PFSK-1 (cell line): ENCODE data around the gene ETNK1.

Experiments used
- FOXP2 ChIP-seq: optimal IDR thresholded peaks from 2 replicates; pipeline ENCODE3; 2011; ENCODE audit warnings: borderline replicate concordance, control low read depth, inconsistent platforms; ENCODE audit not compliant: insufficient read depth; ENCODE audit errors: extremely low read length, extremely low read depth
- POLR2AphosphoS5 ChIP-seq: IDR thresholded peaks from 2 replicates; pipeline ENCODE4 v1.6.1; 2012; ENCODE audit warnings: low read depth, mild to moderate bottlenecking, control low read depth, low read length, moderate library complexity
- SIN3A ChIP-seq: IDR thresholded peaks from 2 replicates; pipeline ENCODE4 v1.6.1; 2012; ENCODE audit warnings: mild to moderate bottlenecking, low read length, moderate library complexity, borderline replicate concordance; ENCODE audit not compliant: insufficient read depth
- TAF1 ChIP-seq: IDR thresholded peaks from 2 replicates; pipeline ENCODE4 v1.6.1; 2012; ENCODE audit warnings: low read length, control low read depth, borderline replicate concordance; ENCODE audit not compliant: insufficient read depth
- TF ChIP-seq, protein P1 (sequence below), 2 experiments: IDR thresholded peaks; 2 replicates each; pipeline versions ENCODE4 v1.6.1 to v1.8.0; 2011 to 2012; ENCODE audit warnings: low read depth in 2 of 2, low read length in 2 of 2, control low read depth in 1 of 2, inconsistent platforms in 1 of 2, mild to moderate bottlenecking in 1 of 2, moderate library complexity in 1 of 2; ENCODE audit not compliant: insufficient read depth in 1 of 2

ETNK1 gene

GRCh38 chr12:22656831-22657230, 31.9 kb downstream of the ETNK1 start:
- TF ChIP-seq, protein P1, sequence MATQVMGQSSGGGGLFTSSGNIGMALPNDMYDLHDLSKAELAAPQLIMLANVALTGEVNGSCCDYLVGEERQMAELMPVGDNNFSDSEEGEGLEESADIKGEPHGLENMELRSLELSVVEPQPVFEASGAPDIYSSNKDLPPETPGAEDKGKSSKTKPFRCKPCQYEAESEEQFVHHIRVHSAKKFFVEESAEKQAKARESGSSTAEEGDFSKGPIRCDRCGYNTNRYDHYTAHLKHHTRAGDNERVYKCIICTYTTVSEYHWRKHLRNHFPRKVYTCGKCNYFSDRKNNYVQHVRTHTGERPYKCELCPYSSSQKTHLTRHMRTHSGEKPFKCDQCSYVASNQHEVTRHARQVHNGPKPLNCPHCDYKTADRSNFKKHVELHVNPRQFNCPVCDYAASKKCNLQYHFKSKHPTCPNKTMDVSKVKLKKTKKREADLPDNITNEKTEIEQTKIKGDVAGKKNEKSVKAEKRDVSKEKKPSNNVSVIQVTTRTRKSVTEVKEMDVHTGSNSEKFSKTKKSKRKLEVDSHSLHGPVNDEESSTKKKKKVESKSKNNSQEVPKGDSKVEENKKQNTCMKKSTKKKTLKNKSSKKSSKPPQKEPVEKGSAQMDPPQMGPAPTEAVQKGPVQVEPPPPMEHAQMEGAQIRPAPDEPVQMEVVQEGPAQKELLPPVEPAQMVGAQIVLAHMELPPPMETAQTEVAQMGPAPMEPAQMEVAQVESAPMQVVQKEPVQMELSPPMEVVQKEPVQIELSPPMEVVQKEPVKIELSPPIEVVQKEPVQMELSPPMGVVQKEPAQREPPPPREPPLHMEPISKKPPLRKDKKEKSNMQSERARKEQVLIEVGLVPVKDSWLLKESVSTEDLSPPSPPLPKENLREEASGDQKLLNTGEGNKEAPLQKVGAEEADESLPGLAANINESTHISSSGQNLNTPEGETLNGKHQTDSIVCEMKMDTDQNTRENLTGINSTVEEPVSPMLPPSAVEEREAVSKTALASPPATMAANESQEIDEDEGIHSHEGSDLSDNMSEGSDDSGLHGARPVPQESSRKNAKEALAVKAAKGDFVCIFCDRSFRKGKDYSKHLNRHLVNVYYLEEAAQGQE (IDR thresholded peaks at IDR 0.05; ENCODE audit: insufficient read depth in 1 of 2, low read depth in 2 of 2, low read length in 2 of 2) = no peak
- no peak for TF ChIP-seq SIN3A
- TF ChIP-seq POLR2AphosphoS5 = no peak
- TF ChIP-seq TAF1 = no peak

- TF ChIP-seq FOXP2 (no peak), TAF1 (no peak), POLR2AphosphoS5 (no peak), SIN3A (no peak)
- TF ChIP-seq, protein P1 (IDR thresholded peaks at IDR 0.05; ENCODE audit: insufficient read depth in 1 of 2, low read depth in 2 of 2, low read length in 2 of 2) = no peak
Observed at GRCh38 chr12:22657538-22657937, 32.6 kb downstream of the ETNK1 start.

GRCh38 chr12:22658214-22658613, 33.2 kb downstream of the ETNK1 start:
- TF ChIP-seq TAF1 (no peak), POLR2AphosphoS5 (no peak), SIN3A (no peak), FOXP2 (no peak)
- TF ChIP-seq, protein P1 (IDR thresholded peaks at IDR 0.05; ENCODE audit: insufficient read depth in 1 of 2, low read depth in 2 of 2, low read length in 2 of 2) = no peak

GRCh38 chr12:22662356-22662755, 37.4 kb downstream of the ETNK1 start:
- no peak for TF ChIP-seq FOXP2
- no peak for TF ChIP-seq POLR2AphosphoS5
- TF ChIP-seq, protein P1 (IDR thresholded peaks at IDR 0.05; ENCODE audit: insufficient read depth in 1 of 2, low read depth in 2 of 2, low read length in 2 of 2) = no peak
- TF ChIP-seq SIN3A = no peak
- no peak for TF ChIP-seq TAF1

DNA sequence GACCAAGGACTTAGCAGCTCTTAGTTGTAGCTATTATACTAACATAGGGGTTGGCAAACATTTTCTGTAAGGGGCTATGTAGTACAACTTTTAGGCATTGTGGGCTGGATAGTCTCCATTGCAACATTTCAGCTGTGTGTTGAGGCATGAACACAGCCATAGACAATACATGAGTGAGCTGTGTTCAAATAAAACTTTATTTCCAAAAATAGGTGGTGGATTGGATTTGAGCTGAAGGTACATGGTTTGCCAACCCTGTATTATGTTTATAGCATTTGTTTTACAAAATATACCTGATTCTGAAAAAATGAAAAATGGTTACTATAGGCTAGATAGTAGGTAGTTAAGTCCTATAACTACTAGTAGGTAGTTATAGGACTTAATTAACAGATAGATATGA, 40.5 kb downstream of the ETNK1 start:
- no peak for TF ChIP-seq SIN3A
- TF ChIP-seq FOXP2 = no peak
- TF ChIP-seq TAF1 = no peak
- TF ChIP-seq, protein P1 (IDR thresholded peaks at IDR 0.05; ENCODE audit: insufficient read depth in 1 of 2, low read depth in 2 of 2, low read length in 2 of 2) = no peak
- no peak for TF ChIP-seq POLR2AphosphoS5
